ENCODE data around the gene TOM1L2.
"Not testable (repeated sequence)": the region's sequence is repeated elsewhere in the genome, so short reads cannot be mapped to it uniquely, and the experiment has no call there.

TOM1L2 gene

DNA sequence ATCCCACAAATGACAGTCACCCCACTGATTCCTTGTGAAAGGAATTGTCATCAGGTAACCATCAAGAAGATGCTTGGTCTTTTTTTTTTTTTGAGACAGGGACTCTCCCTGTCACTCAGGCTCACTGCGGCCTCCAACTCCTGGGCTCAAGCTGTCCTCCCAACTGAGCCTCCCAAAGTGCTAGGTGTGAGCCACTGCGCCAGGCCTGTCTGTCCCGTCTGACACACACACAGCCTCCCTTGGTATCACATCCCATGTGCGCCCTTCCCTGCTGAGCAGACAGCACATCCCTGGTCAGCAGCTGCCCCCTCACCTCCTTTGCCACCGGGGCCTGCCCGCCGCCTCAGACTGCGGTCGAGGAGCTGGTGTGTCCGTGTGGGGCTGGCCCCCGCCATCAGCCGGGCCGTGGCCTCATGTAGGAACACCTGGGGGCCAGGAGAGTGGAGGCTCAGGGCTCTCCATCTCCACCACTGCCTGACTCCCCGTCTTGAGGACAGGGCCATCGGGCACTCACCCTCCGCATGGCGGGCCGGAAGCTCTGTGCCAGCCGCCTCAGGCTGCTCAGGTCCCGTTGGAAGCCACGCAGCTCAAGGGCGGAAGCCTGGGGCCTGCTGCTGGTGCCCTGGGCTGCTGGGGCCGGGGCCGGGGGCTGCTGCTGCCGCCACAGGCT, 159.0 kb downstream of the TOM1L2 start:
- Histone ChIP-seq H3K4me3 (ENCODE audit: insufficient read depth, low read depth, low read length, poor library complexity, severe bottlenecking) (no peak overlapping the region), H3K27me3 (replicated peaks; ENCODE audit: control insufficient read depth, insufficient read depth, low read length, poor library complexity, severe bottlenecking) (no peaks in the 10 kb centered on the region), H3K36me3 (ENCODE audit: control insufficient read depth, insufficient read depth, low read length) (peaks cover 35% of the 10 kb centered on the region), H3K27ac (ENCODE audit: insufficient read depth, low read length, poor library complexity, severe bottlenecking) (no peak overlapping the region), H3K9me3 (ENCODE audit: control insufficient read depth, low read length) (no peaks in the 10 kb centered on the region), H3K4me1 (ENCODE audit: control insufficient read depth, insufficient read depth, low read length, poor library complexity, severe bottlenecking) (peaks cover 5% of the 10 kb centered on the region)
- no peak for DNase-seq

DNA sequence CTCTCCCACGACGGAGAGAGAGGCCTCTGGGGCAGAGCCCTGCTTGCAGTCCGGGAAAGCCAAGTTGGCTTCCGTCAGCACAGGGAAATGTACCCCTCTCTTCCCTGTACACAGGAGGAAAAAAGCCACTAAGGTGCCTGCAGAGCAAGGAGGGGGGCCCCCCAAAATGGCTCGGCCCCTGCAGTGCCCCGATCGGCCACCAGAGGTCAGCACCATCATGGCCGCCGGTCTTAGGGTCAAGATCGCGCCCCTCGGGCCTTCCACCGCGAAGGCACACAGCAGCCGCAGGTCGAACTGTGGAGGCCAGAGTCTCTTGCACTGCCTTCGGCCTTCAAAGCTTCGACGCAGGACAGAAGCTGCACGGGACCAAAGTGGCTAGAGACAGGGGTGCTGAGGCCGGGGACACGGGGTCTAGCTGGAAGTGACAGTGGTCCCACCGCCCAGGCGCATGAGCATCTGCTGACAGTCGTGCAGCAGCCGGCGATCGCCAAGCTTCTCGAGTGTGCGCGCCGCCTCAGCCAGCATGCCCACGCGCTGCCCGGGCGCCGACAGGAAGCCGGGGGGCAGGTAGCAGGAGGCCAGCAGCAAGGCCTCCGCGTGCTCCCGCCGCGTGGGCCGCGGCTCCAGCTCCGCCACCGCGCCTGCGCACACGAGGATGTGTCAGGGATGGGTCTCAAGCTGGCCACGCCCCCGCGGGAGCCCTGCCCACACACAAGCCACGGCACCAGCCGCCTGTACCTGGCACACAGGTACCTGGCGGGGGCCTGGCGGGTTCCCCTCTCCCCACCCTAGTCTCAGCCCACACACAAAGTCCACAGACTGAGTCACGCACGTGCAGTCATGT, 159.8 kb downstream of the TOM1L2 start:
- Histone ChIP-seq H3K36me3 (ENCODE audit: control insufficient read depth, insufficient read depth, low read length) (peaks cover 31% of the 10 kb centered on the region), H3K9me3 (ENCODE audit: control insufficient read depth, low read length) (no peaks in the 10 kb centered on the region), H3K27ac (ENCODE audit: insufficient read depth, low read length, poor library complexity, severe bottlenecking) (no peak overlapping the region), H3K27me3 (replicated peaks; ENCODE audit: control insufficient read depth, insufficient read depth, low read length, poor library complexity, severe bottlenecking) (no peaks in the 10 kb centered on the region), H3K4me3 (ENCODE audit: insufficient read depth, low read depth, low read length, poor library complexity, severe bottlenecking) (no peak overlapping the region), H3K4me1 (ENCODE audit: control insufficient read depth, insufficient read depth, low read length, poor library complexity, severe bottlenecking) (peaks cover 5% of the 10 kb centered on the region)
- peak; percentile 32 to 56 (median 47) for DNase-seq

DNA sequence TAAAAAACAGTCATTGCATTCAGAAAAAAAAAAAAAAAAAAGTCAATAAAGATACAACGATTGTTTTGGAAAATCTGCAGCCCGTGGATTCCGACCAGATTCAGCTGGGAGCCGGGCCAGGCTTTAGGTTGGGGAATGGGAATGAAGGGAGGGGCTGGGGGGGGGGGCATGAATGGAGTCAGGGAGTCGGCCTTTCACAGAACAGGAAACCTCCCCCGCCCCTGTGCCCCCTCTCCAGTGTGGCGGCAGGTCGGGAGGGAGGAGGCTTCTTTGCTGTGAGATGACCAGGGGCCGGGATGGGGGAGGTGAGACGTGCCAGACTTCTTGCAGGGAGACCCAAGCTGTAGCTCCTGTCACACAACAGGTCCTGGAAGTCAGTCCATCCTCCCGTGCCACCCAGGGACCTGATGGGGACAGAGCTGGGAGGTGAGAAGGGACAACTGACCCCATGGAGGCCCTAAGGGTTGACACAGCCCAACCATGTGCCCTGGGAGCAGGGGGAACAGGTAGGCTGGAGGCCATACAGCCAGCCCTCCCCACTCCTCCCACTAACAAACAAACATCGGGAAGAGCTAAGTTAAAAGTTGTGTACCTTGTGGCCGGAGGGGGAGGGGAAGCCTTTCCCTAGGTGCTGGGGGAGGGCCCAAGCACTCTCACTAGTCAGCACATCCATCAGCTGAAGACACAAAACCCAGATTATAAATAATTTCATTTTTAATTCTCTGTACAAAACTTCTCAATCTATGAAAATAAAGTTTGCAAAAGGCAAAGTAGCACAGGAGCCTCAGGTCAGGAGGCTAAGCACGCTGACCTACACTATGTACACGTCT, 160.6 kb downstream of the TOM1L2 start:
- Histone ChIP-seq H3K4me1 (ENCODE audit: control insufficient read depth, insufficient read depth, low read length, poor library complexity, severe bottlenecking) (peaks cover 5% of the 10 kb centered on the region), H3K9me3 (ENCODE audit: control insufficient read depth, low read length) (no peaks in the 10 kb centered on the region)

DNA sequence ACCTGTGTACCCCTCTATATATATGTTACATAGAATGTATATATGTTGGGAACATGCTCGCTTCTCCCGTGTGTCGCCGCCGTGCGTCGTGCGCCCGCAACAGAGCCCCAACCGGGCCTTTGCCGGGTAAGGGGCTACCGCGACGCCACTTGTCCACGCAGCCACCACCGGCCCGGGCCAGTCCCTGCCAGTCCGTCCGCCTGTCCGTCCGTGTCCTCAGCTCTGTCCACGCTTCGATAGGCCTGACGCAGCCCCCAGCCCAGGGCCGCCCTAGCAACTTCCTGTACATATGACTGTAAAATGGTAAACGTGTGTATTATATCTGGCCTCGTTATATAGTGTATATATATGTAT, 161.3 kb downstream of the TOM1L2 start:
- no peaks in the 10 kb centered on the region for H3K27me3 ChIP-seq (replicated peaks; ENCODE audit: control insufficient read depth, insufficient read depth, low read length, poor library complexity, severe bottlenecking)
- H3K27ac ChIP-seq (ENCODE audit: insufficient read depth, low read length, poor library complexity, severe bottlenecking), result no peak overlapping the region
- H3K4me3 ChIP-seq (ENCODE audit: insufficient read depth, low read depth, low read length, poor library complexity, severe bottlenecking), result no peak overlapping the region
- H3K4me1 ChIP-seq (ENCODE audit: control insufficient read depth, insufficient read depth, low read length, poor library complexity, severe bottlenecking), result peaks cover 5% of the 10 kb centered on the region
- peaks cover 24% of the 10 kb centered on the region for H3K36me3 ChIP-seq (ENCODE audit: control insufficient read depth, insufficient read depth, low read length)
- DNase-seq, result no peak
- H3K9me3 ChIP-seq (ENCODE audit: control insufficient read depth, low read length), result no peaks in the 10 kb centered on the region

More for the DNA sequence above, 160.6 kb downstream of the TOM1L2 start:
- no peak overlapping the region for H3K27ac ChIP-seq (ENCODE audit: insufficient read depth, low read length, poor library complexity, severe bottlenecking)
- peaks cover 24% of the 10 kb centered on the region for H3K36me3 ChIP-seq (ENCODE audit: control insufficient read depth, insufficient read depth, low read length)
- no peak overlapping the region for H3K4me3 ChIP-seq (ENCODE audit: insufficient read depth, low read depth, low read length, poor library complexity, severe bottlenecking)
- no peak for DNase-seq
- no peaks in the 10 kb centered on the region for H3K27me3 ChIP-seq (replicated peaks; ENCODE audit: control insufficient read depth, insufficient read depth, low read length, poor library complexity, severe bottlenecking)

DNA sequence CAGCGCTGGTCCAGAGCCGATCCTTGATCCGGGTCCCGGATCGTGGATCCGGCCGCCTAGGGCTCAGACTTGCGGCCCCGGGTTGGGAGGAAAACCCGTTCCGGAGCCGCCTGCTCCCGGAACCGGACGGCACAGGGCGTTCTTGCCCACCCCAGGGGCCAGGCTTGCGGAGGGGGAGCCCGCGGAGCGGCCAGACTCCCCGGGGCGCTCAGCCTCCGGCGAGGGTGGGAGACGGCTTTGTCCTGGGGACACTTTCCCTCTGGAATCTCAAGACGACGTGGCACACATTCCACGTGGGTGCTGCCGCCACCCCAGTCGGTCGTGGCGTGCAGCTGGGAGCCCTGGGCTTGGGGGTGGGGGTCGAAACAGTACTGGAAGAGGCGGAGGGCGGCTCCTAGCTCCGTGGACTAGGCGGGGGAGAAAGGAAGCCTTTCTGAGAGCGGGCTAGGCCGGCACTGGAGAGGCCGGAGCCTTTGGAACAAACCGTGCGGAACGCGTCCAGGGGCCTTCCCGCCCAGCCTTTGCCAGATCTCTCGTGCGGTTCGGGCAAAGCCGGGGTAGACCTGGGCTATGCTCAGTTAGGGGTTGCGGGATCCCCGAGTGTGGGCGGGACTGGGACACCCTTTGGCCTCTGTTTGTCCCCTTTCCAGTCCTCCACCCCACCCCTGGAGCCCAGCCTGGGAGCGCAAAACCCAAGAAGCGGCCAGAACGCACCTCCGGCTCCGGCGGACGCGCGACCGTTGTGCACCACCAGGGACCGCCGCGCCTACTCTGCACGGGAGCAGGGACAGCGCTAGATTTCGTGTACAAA, 161.9 kb downstream of the TOM1L2 start:
- Histone ChIP-seq H3K27ac (ENCODE audit: insufficient read depth, low read length, poor library complexity, severe bottlenecking) (no peak overlapping the region), H3K36me3 (ENCODE audit: control insufficient read depth, insufficient read depth, low read length) (peaks cover 24% of the 10 kb centered on the region), H3K9me3 (ENCODE audit: control insufficient read depth, low read length) (no peaks in the 10 kb centered on the region), H3K27me3 (replicated peaks; ENCODE audit: control insufficient read depth, insufficient read depth, low read length, poor library complexity, severe bottlenecking) (no peaks in the 10 kb centered on the region), H3K4me3 (ENCODE audit: insufficient read depth, low read depth, low read length, poor library complexity, severe bottlenecking) (no peak overlapping the region), H3K4me1 (ENCODE audit: control insufficient read depth, insufficient read depth, low read length, poor library complexity, severe bottlenecking) (peaks cover 5% of the 10 kb centered on the region)
- no peak for DNase-seq

DNA sequence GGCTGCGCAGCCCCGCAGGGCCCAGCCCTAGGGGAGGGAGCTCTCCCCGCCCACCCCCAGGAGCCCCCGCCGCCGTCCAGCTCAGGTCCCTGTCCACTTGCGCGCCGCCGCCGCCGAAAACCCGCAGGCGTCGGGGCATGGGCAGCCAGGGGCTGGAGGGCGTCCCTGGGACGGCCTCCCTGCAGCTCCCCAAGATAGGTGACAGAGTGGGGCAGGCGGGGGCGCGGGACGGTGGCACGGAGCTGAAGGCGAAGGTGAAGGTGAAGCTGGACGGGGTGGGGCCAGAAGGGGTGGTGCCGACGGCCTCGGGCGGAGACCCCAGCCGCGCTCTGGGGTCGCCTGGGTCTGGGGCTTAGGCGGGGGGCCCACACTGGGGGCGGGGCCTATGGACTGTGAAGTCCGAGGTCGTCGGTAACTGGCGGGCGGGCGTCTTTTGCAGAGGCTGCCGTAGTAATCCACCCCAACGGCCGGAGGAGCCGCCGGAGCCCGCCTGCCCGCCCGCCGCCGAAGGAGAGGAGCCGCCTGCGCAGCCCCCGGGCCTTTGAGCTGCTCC, 162.6 kb downstream of the TOM1L2 start:
- Histone ChIP-seq H3K27ac (ENCODE audit: insufficient read depth, low read length, poor library complexity, severe bottlenecking) (no peak overlapping the region), H3K4me3 (ENCODE audit: insufficient read depth, low read depth, low read length, poor library complexity, severe bottlenecking) (no peak overlapping the region), H3K4me1 (ENCODE audit: control insufficient read depth, insufficient read depth, low read length, poor library complexity, severe bottlenecking) (peaks cover 5% of the 10 kb centered on the region)

DNA sequence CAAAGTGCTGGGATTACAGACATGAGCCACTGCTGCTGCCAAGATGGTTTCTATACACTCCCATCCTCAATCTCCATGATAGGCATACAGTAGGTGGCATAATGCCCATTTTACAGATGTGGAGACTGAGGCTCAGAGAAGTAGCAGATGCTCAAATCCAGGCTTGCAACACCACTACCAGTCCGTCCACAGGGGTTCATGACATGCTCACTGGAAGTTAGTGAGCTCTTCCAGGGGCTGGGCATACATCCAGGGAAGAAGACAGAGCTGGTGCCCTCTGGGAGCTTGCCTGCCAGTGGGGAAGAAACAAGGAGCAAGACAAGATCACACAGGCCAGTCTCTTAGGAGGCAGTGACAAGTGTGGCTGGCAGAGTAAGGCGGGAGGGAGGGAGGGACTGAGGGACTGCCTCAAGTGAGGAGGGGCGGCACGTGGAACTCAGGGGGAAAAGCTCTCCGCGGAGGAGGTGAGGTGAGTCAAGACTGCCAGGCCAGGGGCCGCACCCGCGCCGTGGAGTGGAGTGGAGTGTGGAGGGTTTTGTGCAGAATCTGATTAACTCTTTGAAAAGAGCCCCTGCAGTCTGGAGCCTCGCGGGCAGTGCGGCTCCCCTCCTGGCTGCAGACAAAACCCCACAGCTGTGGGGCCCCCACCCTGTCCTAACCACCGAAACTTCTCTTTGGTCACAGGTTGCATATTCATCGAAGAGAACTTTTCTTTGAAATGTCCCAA, 163.3 kb downstream of the TOM1L2 start:
- peaks cover 5% of the 10 kb centered on the region for H3K4me1 ChIP-seq (ENCODE audit: control insufficient read depth, insufficient read depth, low read length, poor library complexity, severe bottlenecking)
- DNase-seq, result no peak
- H3K36me3 ChIP-seq (ENCODE audit: control insufficient read depth, insufficient read depth, low read length), result peaks cover 13% of the 10 kb centered on the region

More for the DNA sequence above, 162.6 kb downstream of the TOM1L2 start:
- no peak for DNase-seq
- Histone ChIP-seq H3K27me3 (replicated peaks; ENCODE audit: control insufficient read depth, insufficient read depth, low read length, poor library complexity, severe bottlenecking) (no peaks in the 10 kb centered on the region), H3K36me3 (ENCODE audit: control insufficient read depth, insufficient read depth, low read length) (peaks cover 19% of the 10 kb centered on the region), H3K9me3 (ENCODE audit: control insufficient read depth, low read length) (no peaks in the 10 kb centered on the region)

DNA sequence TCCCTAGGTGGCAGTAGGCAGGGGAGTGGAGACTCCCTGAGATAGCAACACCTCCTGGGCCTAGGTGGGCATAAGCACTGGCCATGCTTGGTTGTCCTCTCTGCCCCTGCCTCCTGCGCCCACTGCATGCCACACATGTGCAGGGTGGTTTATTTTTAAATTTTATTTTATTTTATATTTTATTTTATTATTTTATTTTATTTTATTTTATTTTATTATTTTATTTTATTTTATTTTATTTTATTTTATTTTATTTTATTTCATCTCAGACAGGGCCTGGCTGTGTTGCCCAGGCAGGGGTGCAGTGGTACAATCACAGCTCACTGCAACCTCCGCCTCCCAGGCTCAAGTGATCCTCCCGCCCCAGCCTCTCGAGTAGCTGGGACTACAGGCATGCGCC, 164.0 kb downstream of the TOM1L2 start:
- H3K9me3 ChIP-seq (ENCODE audit: control insufficient read depth, low read length); H3K4me3 ChIP-seq (ENCODE audit: insufficient read depth, low read depth, low read length, poor library complexity, severe bottlenecking); H3K36me3 ChIP-seq (ENCODE audit: control insufficient read depth, insufficient read depth, low read length); DNase-seq; H3K27ac ChIP-seq (ENCODE audit: insufficient read depth, low read length, poor library complexity, severe bottlenecking); H3K4me1 ChIP-seq (ENCODE audit: control insufficient read depth, insufficient read depth, low read length, poor library complexity, severe bottlenecking); H3K27me3 ChIP-seq (replicated peaks; ENCODE audit: control insufficient read depth, insufficient read depth, low read length, poor library complexity, severe bottlenecking): not testable (repeated sequence)

More for the DNA sequence above, 163.3 kb downstream of the TOM1L2 start:
- Histone ChIP-seq H3K27me3 (replicated peaks; ENCODE audit: control insufficient read depth, insufficient read depth, low read length, poor library complexity, severe bottlenecking) (no peaks in the 10 kb centered on the region), H3K4me3 (ENCODE audit: insufficient read depth, low read depth, low read length, poor library complexity, severe bottlenecking) (no peak overlapping the region), H3K9me3 (ENCODE audit: control insufficient read depth, low read length) (no peaks in the 10 kb centered on the region), H3K27ac (ENCODE audit: insufficient read depth, low read length, poor library complexity, severe bottlenecking) (no peak overlapping the region)

DNA sequence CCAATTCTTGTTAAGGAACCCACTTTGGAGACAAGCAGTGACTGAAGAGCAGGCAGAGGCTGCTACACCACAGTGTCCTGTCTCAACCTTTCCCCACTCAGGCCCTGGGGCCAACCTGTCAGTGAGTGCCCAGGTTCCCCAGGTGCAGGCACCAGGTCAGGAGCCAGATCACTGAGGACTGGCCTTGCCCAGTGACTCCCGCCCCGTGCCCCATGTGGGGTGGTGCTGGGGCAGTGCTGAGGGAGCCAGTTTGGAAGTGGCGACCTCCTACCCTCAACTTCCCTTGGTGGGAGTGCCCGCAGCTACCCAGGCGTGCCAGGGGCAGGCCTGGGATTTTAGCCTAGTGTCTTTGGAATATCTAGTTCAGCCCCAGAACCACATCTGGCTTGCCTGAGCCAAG, 164.8 kb downstream of the TOM1L2 start:
- H3K4me3 ChIP-seq (ENCODE audit: insufficient read depth, low read depth, low read length, poor library complexity, severe bottlenecking), result no peak overlapping the region
- H3K36me3 ChIP-seq (ENCODE audit: control insufficient read depth, insufficient read depth, low read length), result peaks cover 4% of the 10 kb centered on the region
- DNase-seq, result no peak
- H3K4me1 ChIP-seq (ENCODE audit: control insufficient read depth, insufficient read depth, low read length, poor library complexity, severe bottlenecking), result peaks cover 5% of the 10 kb centered on the region
- H3K27ac ChIP-seq (ENCODE audit: insufficient read depth, low read length, poor library complexity, severe bottlenecking), result no peak overlapping the region
- no peaks in the 10 kb centered on the region for H3K27me3 ChIP-seq (replicated peaks; ENCODE audit: control insufficient read depth, insufficient read depth, low read length, poor library complexity, severe bottlenecking)
- no peaks in the 10 kb centered on the region for H3K9me3 ChIP-seq (ENCODE audit: control insufficient read depth, low read length)

Data from effector memory CD4-positive, alpha-beta T cell (primary cell).